Mucosa of descending colon (tissue), 3 donors: ENCODE measurements around the gene IRF8. TPM values are rescaled to one million over a fixed set of nuclear protein-coding genes. Genes with fewer than 3 reads are reported as not detected.

ENCODE experiments used
- ATAC-seq: fragments of 200-7000 bp; cut with Tn5 transposase; one replicate; pipeline ENCODE4 v1.9.1; 2020; ENCODE audit warnings: mild to moderate bottlenecking, moderate library complexity
- DNase-seq, 3 donors: peaks; one replicate each; pipeline ENCODE4 v3.0.0-alpha.2; 2020
- H3K36me3 ChIP-seq: fragments of 200-600 bp; one replicate; pipeline ENCODE4 v1.8.0; 2021; ENCODE audit warnings: low read depth, mild to moderate bottlenecking
- H3K4me1 ChIP-seq: fragments of 200-600 bp; one replicate; pipeline ENCODE4 v1.8.0; 2021; ENCODE audit warnings: low read depth, mild to moderate bottlenecking
- H3K4me3 ChIP-seq: fragments of 200-600 bp; one replicate; pipeline ENCODE4 v1.8.0; 2021; ENCODE audit warnings: mild to moderate bottlenecking
- H3K9me3 ChIP-seq: fragments of 200-600 bp; one replicate; pipeline ENCODE4 v1.8.0; 2021; ENCODE audit warnings: mild to moderate bottlenecking
- intact Hi-C, 2 donors: fragments of 100-400 bp; cut with DNase I in 1 of 2; cut with micrococcal nuclease in 1 of 2; formaldehyde crosslinking; loops; one replicate each; pipeline versions ENCODE4 v1.11.0 to v1.11.1; 2022; cut with DNase I, micrococcal nuclease
- microRNA-seq: library from miRNA; unstranded; fragments of <30 nt; microRNA quantifications from one replicate; pipeline ENCODE4, GENCODE V29; 2019
- total RNA-seq, 3 donors: library from RNA; stranded (reverse); fragmentation: NEBNext Ultra II Directional in 2 of 3; extraction: Animal tissue kit (Norgen Biotek cat#: 25700) in 2 of 3; gene quantifications; one replicate each; pipeline versions ENCODE4 v1.2.1 to v1.2.4, GENCODE V29; 2021 to 2023
- TF ChIP-seq, protein P1 (sequence below): fragments of 200-600 bp; IDR thresholded peaks from one replicate; pipeline ENCODE4 v1.8.0; 2022; ENCODE audit warnings: antibody characterized with exemption, mild to moderate bottlenecking
- donor health status: DM: no; HTN: no; CAD: no; lungs with moderate emphysema.
- donor health status: DM: no; HTN: no; CAD: no.
- donor health status: DM: no; HTN: yes; CAD: no.

IRF8 gene
- total RNA-seq, 3 donors from 2014 or later = 28.8 to 55.8 (median 36.5) TPM

DNA sequence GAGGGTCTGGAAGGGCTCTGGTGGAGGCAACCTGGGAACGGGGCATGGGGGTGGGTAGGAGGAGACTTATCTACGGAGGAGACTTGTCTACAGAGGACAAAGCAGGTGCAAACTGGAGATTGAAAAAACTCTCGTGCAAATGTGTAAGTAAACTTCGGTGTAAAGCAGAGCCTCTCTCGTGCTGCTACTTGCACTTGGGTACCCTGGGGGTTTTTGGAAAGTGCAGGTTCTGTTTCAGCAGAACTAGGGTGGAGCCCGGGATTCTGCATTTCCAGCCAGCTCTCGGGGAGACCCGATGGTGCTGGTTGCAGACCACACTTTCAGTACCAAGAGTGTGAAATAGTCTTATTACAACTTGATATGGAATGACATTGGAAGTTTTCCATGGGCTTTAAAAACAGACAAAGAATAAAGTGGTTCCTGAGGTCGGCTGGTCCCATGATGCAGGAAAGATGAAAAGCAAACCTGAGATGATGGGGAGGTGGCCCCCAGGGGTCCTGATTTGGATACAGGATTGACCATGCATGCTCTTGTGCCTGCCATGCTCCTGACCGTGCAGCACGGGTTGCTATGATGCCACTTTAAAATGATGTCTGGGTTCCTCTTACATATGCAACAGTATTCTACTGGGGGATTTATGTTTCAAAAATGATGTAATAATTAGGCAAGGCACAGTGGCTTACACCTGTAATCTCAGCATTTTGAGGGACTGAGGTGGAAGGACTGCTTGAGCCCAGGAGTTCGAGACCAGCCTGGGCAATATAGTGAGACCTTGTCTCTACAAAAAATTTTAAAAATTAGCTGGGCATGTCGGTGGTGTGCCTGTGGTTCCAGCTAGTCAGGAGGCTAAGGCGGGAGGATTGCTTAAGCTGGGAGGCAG is 69.3 kb downstream of the IRF8 start:
- TF ChIP-seq, protein P1, sequence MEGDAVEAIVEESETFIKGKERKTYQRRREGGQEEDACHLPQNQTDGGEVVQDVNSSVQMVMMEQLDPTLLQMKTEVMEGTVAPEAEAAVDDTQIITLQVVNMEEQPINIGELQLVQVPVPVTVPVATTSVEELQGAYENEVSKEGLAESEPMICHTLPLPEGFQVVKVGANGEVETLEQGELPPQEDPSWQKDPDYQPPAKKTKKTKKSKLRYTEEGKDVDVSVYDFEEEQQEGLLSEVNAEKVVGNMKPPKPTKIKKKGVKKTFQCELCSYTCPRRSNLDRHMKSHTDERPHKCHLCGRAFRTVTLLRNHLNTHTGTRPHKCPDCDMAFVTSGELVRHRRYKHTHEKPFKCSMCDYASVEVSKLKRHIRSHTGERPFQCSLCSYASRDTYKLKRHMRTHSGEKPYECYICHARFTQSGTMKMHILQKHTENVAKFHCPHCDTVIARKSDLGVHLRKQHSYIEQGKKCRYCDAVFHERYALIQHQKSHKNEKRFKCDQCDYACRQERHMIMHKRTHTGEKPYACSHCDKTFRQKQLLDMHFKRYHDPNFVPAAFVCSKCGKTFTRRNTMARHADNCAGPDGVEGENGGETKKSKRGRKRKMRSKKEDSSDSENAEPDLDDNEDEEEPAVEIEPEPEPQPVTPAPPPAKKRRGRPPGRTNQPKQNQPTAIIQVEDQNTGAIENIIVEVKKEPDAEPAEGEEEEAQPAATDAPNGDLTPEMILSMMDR = no peak
- ATAC-seq = no peak
- no peak overlapping the region for H3K4me3 ChIP-seq
- intact Hi-C loops = no loop called here
- no peak for DNase-seq
- H3K9me3 ChIP-seq = no peaks in the 10 kb centered on the region
- no peaks in the 10 kb centered on the region for H3K4me1 ChIP-seq
- H3K36me3 ChIP-seq = no peaks in the 10 kb centered on the region

DNA sequence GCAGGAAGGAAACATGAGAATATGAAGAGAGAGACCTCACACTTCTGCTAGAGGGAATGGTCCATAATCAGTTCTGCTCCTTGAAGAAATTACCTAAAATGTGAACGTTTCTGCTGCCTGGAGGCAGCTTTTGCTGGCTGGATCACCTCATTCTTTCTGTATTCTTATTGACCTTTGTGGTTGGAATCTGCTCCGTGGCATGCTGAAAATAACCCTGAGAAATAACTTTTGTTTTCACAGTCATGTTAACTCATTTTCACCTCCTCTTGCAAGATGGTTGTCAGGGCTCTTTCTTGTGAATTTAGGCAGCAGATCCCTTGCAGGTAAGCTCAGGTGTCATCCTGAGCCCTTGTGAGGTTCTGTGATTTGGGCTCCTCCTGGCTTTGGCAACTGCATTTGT is 70.2 kb downstream of the IRF8 start:
- no peaks in the 10 kb centered on the region for H3K9me3 ChIP-seq
- peaks cover 2% of the 10 kb centered on the region for H3K4me1 ChIP-seq
- TF ChIP-seq, protein P1 = no peak
- H3K36me3 ChIP-seq = no peaks in the 10 kb centered on the region
- H3K4me3 ChIP-seq = no peak overlapping the region
- intact Hi-C loops = no loop called here
- DNase-seq = no peak
- ATAC-seq = no peak

DNA sequence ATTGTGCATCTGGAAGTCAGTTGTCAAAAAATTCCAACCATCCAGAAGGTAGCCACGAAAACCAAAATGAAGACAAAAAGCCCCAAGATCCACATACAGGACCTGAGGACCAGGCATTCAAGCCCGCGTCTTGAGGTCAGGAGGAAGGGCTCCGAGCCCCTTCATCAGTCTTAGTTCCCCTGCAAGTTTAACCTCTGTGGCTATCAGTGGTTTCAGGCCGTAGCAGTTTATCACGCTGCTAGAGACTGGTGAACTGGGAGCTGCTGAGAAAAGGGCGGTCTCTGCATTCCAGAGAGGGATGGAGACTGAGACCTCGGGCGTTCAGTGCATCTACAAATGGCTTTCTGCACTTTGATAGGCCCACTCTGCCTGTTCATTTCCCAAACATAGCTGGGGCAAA is 70.6 kb downstream of the IRF8 start:
- H3K36me3 ChIP-seq = no peaks in the 10 kb centered on the region
- H3K4me3 ChIP-seq = no peak overlapping the region
- intact Hi-C loops = no loop called here
- no peaks in the 10 kb centered on the region for H3K9me3 ChIP-seq
- TF ChIP-seq, protein P1 = no peak
- ATAC-seq = no peak
- DNase-seq = no peak
- peaks cover 6% of the 10 kb centered on the region for H3K4me1 ChIP-seq

DNA sequence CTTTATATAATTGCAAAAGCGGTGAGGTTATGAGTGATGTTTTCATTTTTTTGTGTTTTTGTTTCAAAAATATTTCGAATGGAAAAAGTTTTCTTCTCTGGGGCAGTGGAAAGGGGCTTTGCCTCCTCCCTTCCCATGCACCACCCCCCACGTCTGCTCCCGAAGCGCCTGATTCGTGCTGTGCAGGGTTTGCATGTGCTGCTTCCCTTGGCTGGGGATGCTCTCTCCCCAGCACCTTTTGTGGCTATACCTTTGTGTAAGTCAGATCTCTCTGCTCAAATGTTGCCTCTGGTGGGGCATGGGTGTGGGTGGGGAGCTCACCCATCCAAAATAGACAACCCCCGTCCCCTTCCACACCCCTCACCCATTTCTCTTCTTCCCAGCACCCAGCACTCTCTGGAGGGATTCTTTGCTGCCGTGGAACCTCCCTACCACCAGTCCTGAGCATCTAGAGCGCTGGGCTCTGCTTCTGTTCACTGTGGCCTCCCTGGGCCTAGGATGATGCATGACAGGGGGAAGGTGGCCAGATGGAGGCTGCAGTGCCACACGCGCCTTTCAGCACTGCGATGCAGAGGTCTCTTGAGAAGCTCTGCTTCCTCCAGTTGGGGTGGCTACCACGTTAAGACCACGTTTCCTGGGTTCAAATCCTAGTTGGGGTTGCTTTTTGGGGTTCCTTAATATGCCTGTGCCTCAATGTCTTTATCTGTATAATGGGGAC is 71.2 kb downstream of the IRF8 start:
- Histone ChIP-seq H3K4me1 (peaks cover 12% of the 10 kb centered on the region), H3K36me3 (no peaks in the 10 kb centered on the region), H3K9me3 (no peaks in the 10 kb centered on the region), H3K4me3 (no peak overlapping the region)
- intact Hi-C loops = no loop called here
- TF ChIP-seq, protein P1 = no peak
- ATAC-seq (no peak), DNase-seq (no peak)

DNA sequence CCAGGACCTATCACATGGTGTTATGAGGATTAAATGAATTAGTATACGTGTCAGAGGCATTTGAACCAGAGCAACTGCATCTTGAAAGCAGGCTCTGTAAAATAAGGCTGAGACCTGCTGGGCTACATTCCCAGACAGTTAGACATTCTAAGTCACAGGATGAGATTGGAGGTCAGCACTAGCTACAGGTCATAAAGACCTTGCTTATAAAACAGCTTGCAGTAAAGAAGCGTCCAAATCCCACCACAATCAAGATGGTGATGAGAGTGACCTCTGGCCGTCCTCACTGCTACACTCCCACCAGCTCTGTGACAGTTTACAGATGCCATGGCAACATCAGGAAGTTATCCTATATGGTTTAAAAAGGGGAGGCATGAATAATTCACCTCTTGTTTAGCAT is 71.8 kb downstream of the IRF8 start:
- intact Hi-C loops = no loop called here
- ATAC-seq = no peak
- no peak overlapping the region for H3K4me3 ChIP-seq
- TF ChIP-seq, protein P1 = no peak
- peaks cover 14% of the 10 kb centered on the region for H3K4me1 ChIP-seq
- H3K36me3 ChIP-seq = no peaks in the 10 kb centered on the region
- no peaks in the 10 kb centered on the region for H3K9me3 ChIP-seq
- no peak for DNase-seq

Small RNA genes within 50 kb of the gene (microRNA-seq; reads per million reads assigned to microRNA genes)
- 0.93 reads per million for gene MIR6774

Other genes with a start within 250 kb of the IRF8 start
- gene GINS2, start 210.2 kb upstream of the IRF8 start, total RNA-seq = 10 to 100 TPM in 1 of 3 donors, 1 to 10 TPM in 2; 1.2 to 11.8 (median 5.4) TPM
- 1 to 10 TPM in 2 of 3 donors, under 1 TPM in 1; 0.73 to 1.3 (median 1.0) TPM for gene C16orf74, start 148.1 kb upstream of the IRF8 start, total RNA-seq
- gene EMC8, start 99.6 kb upstream of the IRF8 start, total RNA-seq = 10 to 100 TPM; 27.7 to 31.0 (median 30.2) TPM
- gene COX4I1, start 99.5 kb upstream of the IRF8 start, total RNA-seq = 1,000 to 10,000 TPM in 2 of 3 donors, 100 to 1,000 TPM in 1; 793 to 1,140 (median 1,020) TPM